Stimulated activated CD8-positive, alpha-beta memory T cell treated with anti-CD3 and anti-CD28 coated beads, Interleukin-4, amount 100 ng/mL, for 48 hours (primary cell): Measurements from ENCODE around the gene MET.
"Not testable (repeated sequence)": the region's sequence is repeated elsewhere in the genome, so short reads cannot be mapped to it uniquely, and the experiment has no call there.

Experiments
- DNase-seq: peaks from one replicate; pipeline ENCODE4 v3.0.0-alpha.2; 2020

The MET gene

DNA sequence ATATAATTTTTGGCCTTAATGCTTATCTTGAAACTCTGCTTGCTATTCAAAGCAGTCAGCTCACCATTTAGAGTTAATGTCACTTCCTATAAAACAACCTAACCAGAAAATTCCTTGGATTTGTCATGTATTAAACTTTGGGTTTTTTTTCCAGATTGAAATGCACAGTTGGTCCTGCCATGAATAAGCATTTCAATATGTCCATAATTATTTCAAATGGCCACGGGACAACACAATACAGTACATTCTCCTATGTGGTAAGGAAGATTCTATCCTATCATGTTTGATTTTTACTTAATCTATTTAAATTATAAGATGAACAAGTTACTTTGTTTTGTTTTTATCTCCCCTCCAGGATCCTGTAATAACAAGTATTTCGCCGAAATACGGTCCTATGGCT lies 85.3 kb downstream of the MET start:
- DNase-seq, result no peak

GRCh38 chr7:116759642-116760041 lies 87.6 kb downstream of the MET start:
- not testable (repeated sequence) for DNase-seq

DNA sequence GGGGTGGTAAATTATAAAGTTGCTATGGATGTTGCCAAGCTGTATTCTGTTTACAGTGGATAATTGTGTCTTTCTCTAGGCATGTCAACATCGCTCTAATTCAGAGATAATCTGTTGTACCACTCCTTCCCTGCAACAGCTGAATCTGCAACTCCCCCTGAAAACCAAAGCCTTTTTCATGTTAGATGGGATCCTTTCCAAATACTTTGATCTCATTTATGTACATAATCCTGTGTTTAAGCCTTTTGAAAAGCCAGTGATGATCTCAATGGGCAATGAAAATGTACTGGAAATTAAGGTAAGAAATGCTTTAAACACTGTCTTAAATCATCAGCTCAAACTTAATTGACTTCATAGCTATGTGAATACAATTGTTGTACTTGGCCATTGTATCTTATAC lies 91.0 kb downstream of the MET start:
- no peak for DNase-seq

- DNase-seq, result no peak
Measured at GRCh38 chr7:116763647-116764046, 91.7 kb downstream of the MET start.

- no peak for DNase-seq
Measured at GRCh38 chr7:116766881-116767280, 94.9 kb downstream of the MET start.

DNA sequence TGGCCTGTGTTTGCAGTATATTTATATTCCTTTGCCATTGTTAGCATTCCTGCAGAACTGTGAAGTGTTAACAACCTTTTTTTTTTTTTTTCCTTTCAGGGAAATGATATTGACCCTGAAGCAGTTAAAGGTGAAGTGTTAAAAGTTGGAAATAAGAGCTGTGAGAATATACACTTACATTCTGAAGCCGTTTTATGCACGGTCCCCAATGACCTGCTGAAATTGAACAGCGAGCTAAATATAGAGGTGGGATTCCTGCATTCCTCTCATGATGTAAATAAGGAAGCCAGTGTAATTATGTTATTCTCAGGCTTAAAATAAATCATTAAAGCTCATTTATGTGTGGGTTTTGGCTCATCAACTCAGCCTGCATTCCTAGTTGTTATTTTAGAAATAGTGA lies 97.5 kb downstream of the MET start:
- DNase-seq, result no peak

GRCh38 chr7:116770941-116771340 lies 98.9 kb downstream of the MET start:
- DNase-seq, result no peak

GRCh38 chr7:116771640-116772039 lies 99.6 kb downstream of the MET start:
- no peak for DNase-seq

- no peak for DNase-seq
Measured at GRCh38 chr7:116772423-116772863, 100.4 kb downstream of the MET start.

DNA sequence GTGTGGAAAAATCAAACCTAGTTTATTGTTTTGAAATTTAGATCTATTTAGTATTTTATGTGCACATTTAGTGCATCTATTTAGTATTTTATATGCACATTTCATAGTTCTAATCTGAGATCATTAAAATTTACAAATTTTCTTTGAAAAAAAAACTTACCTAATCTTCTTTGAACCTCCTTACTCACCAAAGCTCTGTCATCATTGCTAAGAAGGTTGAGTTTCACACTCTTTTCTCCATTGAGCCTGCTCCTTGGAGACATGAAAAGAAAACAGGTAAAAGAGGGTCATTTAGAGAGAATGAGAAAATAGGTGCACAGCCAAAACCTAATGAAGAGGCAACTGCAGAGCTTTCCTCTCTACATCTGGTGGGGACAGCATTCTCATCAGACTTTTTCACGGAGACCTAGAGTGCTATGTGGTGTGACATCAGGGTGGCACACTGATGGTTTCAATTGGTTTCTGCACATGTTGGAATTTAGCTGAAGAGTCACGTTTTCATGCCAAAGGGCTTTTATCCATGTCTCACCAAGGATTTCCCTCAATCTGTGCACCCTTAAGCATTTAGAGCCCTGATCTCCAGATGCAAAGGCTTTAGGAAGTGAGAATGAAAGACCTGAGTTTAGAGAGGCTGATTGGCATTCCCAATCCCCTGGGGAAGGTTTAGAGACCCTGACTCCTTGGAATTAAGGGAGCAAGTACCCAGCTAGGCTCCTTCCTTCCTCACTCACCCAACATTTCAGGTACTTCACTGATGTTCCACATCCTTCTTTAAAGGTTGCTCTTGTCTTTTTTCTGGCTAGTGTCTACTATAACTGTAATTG lies 101.1 kb downstream of the MET start:
- DNase-seq, result no peak

GRCh38 chr7:116776046-116776445 lies 104.0 kb downstream of the MET start:
- DNase-seq, result no peak

DNA sequence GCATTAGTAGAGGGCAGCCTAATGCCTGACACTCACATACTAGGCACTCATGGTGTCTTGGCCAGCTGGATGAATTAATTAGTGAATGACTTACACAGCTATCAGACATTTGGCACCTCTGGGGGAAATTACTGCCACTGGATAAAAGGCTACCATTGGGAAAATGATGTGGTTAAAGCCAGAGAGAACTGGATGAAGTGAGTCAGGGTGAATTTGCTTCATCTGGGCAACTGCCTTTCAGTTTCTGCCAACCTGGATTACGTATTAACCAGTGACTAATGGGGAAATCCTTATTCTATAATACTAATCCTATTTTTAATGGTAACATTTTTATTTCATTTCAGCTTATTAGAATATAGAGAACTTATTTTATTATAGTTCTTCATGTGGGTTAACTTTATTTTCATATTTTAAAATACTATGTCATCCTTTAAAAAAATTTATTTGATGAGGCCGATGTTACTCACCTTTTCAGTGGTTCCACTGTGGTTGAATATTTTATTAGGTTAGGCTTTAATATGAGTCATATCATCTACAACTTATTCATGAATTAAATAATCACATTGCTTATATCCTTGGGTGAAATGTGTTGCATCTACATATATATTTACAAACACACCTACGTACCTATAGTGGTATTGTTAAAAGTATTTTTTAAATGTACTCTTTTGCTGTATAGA lies 104.8 kb downstream of the MET start:
- no peak for DNase-seq

GRCh38 chr7:116777651-116778281 lies 105.8 kb downstream of the MET start:
- no peak for DNase-seq

DNA sequence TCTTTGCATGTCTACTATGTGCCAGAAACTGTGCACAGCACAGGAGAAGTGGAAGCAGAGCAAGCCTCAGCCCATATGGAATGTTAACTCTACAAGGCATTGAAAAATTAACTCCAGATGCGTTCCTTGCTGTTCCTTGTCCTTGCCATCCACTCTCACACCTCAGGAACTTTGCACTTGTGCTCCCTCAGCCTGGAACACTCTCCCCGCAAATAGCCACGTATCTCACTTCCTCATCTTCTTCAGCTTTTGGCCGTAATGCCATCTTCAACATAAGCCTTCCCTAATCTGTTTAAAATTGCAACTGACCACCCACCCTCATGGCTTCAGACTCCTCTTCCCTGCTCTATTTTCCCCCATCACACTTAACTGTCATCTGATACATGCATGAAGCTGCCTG lies 107.2 kb downstream of the MET start:
- no peak for DNase-seq

DNA sequence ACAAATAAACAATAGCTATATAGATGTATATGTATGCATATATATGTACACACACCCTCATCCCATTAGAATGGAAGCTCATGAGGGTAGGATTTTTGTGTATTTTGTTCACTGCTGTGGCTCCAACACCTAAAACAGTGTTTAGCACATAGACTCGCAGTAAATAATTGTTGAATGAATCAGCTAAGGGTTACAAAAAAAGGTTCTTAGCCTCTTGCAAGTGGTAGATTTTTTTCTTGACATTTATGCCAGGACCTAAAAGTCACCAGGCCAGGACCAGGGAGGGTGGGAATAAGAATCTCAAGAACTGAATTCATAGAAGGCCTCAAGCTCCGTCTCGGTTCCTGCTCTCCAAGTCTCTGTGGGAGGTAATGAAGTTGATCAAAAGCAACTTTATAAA lies 107.9 kb downstream of the MET start:
- no peak for DNase-seq

- no peak for DNase-seq
Measured at GRCh38 chr7:116780521-116780920, 108.5 kb downstream of the MET start.

DNA sequence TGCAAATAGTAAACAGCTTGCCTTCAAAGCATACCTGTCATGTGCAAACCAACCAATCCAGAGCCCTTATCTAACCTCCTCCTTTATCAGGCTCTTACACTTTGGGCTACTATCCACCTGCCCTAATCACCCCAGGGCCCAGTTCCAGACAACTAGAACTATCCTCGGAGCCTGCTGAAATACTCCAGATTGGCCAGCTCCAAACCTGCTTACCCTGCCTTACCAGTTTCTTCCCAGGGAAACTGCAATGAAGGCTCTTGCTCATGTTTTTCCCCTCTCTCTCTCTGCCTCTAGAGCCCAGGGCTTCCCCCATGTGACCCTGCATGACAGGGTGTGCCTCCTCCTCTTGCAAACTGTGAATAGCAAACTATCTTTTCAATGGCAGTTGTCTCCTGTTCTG lies 109.0 kb downstream of the MET start:
- DNase-seq, result no peak

- DNase-seq, result no peak
Measured at GRCh38 chr7:116781584-116781983, 109.6 kb downstream of the MET start.

DNA sequence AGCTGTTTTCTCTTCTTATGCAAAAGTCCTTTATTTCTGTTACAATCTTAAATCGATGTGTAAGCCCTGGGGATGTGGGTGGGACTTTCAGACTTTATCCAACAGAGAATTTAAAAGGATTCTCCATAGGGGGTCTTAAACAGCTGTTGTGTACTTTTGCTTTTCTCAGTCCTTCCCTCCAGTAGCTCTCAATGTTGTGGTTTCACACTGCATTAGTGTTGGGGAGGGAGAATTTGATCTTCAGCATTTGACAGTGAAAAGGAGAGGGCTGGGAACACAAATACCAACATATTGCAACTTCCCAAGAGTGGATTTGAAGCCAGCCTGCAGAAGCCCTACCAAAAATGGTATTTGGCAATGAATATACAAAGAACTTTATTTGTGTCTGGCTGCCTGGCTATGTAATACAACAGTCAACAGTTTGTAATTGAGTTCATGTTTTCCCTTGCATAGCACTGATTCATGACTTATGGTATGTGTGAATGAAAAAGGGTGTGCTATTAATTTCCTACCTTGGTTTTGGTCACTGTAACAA lies 110.2 kb downstream of the MET start:
- DNase-seq, result no peak

DNA sequence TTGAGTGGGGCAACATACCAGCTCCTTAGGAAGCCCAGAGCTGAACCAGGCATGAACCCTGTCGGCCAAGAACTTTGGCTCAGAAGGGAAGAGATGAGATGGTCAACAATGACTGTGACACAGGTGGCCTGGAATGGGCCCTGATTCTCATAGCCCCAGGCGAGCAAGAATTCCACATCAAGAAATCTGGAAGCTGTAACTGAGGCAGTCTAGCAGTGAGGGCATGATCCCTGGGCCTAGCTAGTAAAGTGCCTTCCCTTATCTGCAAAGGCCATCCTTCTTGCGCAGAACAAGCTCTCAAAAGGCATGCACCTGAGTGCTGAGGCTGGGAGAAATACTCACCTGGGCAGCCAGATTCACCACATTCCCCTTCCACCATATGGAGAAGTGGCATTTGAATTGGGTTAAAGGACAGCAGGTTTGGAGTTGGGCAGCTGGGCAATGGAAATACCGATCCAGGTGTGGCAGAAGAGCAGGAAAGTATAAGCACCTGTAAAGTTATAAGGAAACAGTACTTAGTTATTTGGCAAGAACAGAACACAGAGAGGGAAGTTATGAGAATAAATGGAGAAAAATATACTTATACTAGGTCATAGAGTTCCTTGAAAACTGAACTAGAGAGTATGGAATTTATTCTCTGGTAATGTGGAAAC lies 111.8 kb downstream of the MET start:
- no peak for DNase-seq

DNA sequence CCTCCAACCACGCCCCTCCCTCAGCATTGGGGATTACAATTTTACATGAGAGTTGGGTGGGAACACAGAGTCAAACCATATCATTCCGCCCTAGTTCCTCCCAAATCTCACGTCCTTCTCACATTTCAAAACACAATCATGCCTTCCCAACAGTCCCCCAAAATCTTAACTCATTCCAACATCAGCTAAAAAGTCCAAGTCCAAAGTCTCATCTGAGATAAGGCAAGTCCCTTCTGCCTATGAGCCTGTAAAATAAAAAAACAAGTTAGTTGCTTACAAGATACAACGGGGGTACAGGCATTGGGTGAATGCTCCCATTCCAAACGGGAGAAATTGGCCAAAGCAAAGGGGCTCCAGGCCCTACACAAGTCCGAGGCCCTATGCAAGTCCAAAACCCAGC lies 112.7 kb downstream of the MET start:
- no peak for DNase-seq

DNA sequence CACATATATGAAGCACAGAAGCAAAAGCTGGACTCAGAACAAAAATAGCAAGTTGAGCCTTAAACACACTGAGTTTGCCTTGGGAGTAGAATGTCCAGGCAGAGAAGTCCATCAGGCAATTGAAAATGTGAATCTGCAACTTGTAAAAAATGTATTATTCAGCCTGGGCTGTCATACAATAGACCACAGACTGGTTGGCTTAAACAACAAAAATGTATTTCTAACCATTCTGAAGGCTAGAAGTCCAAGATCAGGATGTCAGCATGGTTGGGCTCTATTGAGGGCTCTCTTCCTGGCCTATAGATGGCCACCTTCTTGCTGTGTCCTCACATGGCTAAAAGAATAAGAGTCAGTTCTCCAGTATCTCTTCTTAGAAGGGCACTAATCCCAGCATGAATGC lies 113.8 kb downstream of the MET start:
- DNase-seq, result no peak

DNA sequence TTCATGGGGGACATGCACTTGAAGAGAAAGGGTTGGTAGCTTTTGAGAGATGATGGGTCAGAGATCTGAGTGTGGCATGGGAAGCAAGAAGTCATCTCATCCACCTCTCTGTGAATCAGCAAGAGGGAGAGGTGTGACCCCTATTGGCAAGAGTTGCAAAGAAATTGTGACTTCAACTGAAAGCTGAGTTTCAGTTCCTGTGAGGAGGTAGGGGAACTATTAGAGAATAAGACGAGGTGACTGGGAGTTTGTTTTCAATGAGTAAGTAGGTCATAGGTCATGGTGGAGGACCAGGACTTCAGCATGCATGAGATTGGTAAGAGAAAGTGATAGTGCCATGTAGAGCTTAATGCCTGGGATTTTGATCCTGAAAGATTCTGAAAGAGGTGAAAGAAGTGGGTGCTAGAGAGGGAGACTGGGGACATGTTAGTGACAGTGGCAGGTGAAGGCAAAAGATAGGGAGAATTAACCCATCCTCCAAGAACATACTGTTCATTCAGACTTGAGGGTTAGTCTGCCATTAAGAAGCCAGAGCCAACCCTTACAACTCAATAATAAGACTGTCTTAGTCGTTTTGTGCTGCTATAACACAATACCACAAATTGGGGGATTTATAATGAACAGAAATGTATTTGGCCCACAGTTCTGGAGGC lies 114.9 kb downstream of the MET start:
- DNase-seq, result no peak
